NCI-H345 treated with DMSO at 0.1 percent for 48 hours (cell line): ENCODE data around the gene GAL3ST2.
"Not testable (repeated sequence)": the region's sequence is repeated elsewhere in the genome, so short reads cannot be mapped to it uniquely, and the experiment has no call there.

Experiments
- DNase-seq: peaks from one replicate; lab custom pipeline; 2025; ENCODE audit not compliant: unreplicated experiment; lab: John Stamatoyannopoulos, UW

GAL3ST2 gene

DNA sequence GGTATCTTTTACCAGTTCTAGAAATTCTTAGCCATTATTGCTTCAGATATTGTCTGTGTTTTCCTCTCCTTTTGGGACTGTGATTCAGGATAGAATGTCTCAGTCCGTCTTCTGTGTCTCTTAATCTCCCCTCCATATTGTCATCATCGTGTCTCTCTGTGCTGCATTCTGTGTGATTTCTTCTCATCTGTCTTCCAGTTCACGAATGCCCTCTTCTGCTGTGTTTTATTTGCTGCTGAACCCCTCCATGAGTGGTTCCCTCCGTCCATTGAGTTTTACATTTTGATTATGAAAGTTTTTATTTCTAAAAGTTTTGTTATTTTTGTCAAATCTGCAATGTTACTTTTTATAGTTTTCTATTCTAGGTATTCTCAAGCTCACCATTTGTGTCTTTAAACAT, 30.5 kb upstream of the GAL3ST2 start:
- no peak for DNase-seq

GRCh38 chr2:241748468-241749256, 28.0 kb upstream of the GAL3ST2 start:
- no peak for DNase-seq

- no peak for DNase-seq
Observed at GRCh38 chr2:241750076-241750840, 26.4 kb upstream of the GAL3ST2 start.

DNA sequence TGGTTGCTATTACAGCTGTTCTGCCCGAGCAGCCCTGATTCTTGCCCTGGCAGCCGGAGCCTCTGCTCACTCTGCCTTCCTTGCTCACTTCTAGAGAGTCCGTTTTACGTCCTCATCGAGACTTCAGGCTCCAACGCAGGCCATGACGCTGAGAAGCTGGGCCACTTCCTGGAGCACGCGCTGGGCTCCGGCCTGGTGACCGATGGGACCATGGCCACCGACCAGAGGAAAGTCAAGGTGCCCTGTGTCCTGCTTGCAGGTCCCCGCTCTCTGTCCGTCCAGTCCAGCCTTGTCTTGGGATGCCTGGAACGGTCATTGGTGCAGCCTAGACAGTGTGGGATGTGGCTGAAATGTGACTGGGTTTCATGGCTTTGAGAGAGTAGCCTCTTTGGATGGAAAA, 25.5 kb upstream of the GAL3ST2 start:
- DNase-seq = no peak

DNA sequence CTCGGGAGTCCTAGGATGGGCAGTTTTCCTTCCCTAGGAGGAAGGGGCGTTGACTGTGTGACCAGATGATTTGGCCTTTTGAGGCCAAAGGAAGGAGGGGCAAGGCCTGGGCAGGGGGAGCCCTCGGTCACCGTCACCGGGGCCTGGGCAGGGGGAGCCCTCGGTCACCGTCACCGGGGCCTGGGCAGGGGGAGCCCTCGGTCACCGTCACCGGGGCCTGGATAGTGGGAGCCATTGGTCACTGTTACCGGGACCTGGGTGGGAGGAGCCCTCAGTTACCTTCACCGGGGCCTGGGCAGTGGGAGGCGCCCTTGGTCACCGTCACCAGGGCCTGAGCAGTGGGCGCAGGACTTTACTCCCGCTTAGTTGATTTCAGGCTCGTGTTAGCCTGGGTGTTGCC, 24.8 kb upstream of the GAL3ST2 start:
- no peak for DNase-seq

- no peak for DNase-seq
Observed at GRCh38 chr2:241752253-241752652, 24.4 kb upstream of the GAL3ST2 start.

DNA sequence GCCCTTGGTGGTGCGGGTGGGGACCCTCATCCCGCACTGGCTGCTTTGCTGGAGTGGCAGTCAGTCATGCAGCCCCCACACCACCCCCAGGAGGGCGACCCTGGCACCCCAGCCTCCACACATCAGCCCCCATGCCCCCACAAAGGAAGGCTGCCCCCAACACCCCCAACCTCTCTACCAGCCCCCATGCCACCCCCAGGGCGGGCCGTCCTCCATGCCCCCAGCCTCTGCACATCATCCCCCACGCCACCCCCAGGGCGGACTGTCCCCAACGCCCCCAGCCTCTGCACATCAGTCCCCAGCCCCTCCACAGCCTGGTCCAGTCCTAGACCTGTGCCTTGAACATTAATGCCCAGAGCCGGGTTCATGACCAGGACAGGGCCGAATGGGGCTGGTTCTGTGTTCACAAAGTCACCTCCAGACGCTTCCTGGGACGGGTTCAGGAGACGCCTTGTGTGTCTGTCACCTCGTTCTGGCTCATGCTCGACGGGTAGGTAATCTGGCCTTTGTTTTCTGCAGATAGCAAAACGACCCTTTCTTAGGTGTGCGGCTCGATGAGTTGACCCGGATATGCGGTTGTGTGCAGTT, 23.8 kb upstream of the GAL3ST2 start:
- DNase-seq = no peak

GRCh38 chr2:241753493-241753892, 23.1 kb upstream of the GAL3ST2 start:
- no peak for DNase-seq

GRCh38 chr2:241754042-241754441, 22.6 kb upstream of the GAL3ST2 start:
- no peak for DNase-seq

GRCh38 chr2:241755166-241755565, 21.5 kb upstream of the GAL3ST2 start:
- no peak for DNase-seq

DNA sequence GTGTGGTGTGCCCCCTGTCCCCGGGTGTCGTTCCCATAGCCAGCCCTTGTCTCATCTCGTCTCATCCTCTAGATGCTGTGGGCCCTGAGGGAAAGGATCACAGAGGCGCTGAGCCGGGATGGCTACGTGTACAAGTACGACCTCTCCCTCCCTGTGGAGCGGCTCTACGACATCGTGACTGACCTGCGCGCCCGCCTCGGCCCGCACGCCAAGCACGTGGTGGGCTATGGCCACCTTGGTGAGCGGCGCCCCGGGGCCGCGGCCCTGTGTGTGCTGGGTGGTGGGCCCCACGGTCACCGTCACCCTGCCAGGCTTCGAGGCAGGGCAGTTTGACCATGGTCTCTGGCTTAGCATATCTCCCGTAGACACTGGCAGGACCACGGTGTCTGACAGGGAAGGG, 20.8 kb upstream of the GAL3ST2 start:
- DNase-seq = no peak

- DNase-seq = no peak
Observed at GRCh38 chr2:241759067-241759807, 17.4 kb upstream of the GAL3ST2 start.

DNA sequence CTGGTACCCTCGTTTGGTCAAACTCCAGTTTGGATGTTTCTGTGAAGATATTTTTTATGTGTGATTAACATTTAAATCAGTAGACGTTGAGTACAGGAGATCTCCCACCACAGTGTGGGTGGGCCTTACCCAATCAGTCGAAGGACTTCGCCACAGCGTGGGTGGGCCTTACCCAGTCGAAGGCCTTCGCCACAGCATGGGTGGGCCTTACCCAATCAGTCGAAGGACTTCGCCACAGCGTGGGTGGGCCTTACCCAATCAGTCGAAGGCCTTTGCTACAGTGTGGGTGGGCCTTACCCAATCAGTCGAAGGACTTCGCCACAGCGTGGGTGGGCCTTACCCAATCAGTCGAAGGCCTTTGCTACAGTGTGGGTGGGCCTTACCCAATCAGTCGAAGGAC, 16.7 kb upstream of the GAL3ST2 start:
- DNase-seq = not testable (repeated sequence)

GRCh38 chr2:241760301-241760771, 16.3 kb upstream of the GAL3ST2 start:
- no peak for DNase-seq

GRCh38 chr2:241762321-241762932, 14.2 kb upstream of the GAL3ST2 start:
- no peak for DNase-seq

GRCh38 chr2:241762933-241763369, 13.7 kb upstream of the GAL3ST2 start:
- DNase-seq = no peak

GRCh38 chr2:241763551-241764274, 12.9 kb upstream of the GAL3ST2 start:
- DNase-seq = no peak

DNA sequence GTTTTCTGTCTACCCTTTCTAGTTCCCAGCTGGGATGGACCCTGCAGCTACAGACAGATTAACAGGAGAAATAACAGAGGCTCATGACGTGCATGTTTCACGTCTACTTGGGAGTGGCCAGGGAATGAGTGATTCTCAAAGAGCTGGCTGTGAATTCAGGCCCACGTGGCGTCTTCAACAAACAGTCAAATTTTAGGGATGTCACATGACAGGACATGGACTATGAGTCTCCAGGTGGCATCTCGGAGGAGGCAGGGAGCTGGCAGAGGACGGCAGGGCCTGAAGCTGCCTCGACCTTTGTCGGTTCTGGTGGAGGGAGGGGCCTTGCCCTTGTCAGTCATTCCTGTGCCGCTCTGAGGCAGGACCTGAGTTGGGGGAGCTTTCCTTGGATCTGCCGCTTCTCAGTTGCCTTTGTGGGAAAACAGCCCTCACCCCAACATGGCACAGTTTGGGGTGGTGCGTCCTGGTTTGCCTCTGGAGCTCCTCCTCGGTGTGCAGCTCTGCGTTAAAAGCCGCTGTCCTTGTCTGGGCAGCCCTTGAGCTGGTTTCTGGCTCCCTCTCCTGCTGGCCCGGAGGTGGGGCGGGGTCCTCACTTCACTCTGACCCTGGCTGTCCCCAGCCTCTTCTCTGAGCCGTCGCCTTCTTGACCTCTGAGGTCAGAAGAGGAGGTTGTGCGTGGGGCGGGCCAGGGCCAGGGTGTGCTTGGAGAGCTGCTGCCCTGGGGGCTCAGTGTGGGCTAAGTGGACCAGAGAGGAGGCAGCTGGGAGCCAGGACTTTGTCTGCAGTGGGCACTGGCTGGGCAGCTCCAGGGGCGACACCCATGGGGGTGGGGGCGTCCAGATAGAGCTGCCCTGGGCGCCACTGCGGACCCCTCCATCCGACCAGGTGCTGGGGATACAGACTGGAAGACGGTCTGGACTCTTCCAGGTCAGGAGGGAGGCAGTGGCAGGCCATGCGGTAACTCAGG, 12.1 kb upstream of the GAL3ST2 start:
- DNase-seq = no peak
